ENCODE results near the gene LTO1.
"Not testable (repeated sequence)": the region's sequence is repeated elsewhere in the genome, so short reads cannot be mapped to it uniquely, and the experiment has no call there.

The LTO1 gene

GRCh38 chr11:69700278-69701140 is 25.4 kb upstream of the LTO1 start:
- no peak for DNase-seq

- DNase-seq: no peak
Observed at GRCh38 chr11:69699213-69699612, 24.1 kb upstream of the LTO1 start.

GRCh38 chr11:69698362-69698761 is 23.2 kb upstream of the LTO1 start:
- DNase-seq: no peak

- no peak for DNase-seq
Observed at GRCh38 chr11:69697861-69698260, 22.7 kb upstream of the LTO1 start.

GRCh38 chr11:69697469-69697843 is 22.3 kb upstream of the LTO1 start:
- DNase-seq: no peak

- DNase-seq: no peak
Observed at GRCh38 chr11:69696749-69697468, 21.8 kb upstream of the LTO1 start.

GRCh38 chr11:69695995-69696394 is 20.8 kb upstream of the LTO1 start:
- DNase-seq: not testable (repeated sequence)

GRCh38 chr11:69695581-69695980 is 20.4 kb upstream of the LTO1 start:
- no peak for DNase-seq

GRCh38 chr11:69694781-69695180 is 19.6 kb upstream of the LTO1 start:
- no peak for DNase-seq

GRCh38 chr11:69692422-69692821 is 17.3 kb upstream of the LTO1 start:
- DNase-seq: no peak

- no peak for DNase-seq
Observed at GRCh38 chr11:69691463-69691862, 16.3 kb upstream of the LTO1 start.

GRCh38 chr11:69689484-69690319 is 14.5 kb upstream of the LTO1 start:
- no peak for DNase-seq

GRCh38 chr11:69687969-69688771 is 13.0 kb upstream of the LTO1 start:
- DNase-seq: not testable (repeated sequence)

- DNase-seq: no peak
Observed at GRCh38 chr11:69686856-69687255, 11.7 kb upstream of the LTO1 start.

- no peak for DNase-seq
Observed at GRCh38 chr11:69686452-69686851, 11.3 kb upstream of the LTO1 start.

GRCh38 chr11:69685348-69685747 is 10.2 kb upstream of the LTO1 start:
- DNase-seq: no peak

- no peak for DNase-seq
Observed at GRCh38 chr11:69684651-69685050, 9.5 kb upstream of the LTO1 start.

- DNase-seq: no peak
Observed at GRCh38 chr11:69683764-69684333, 8.7 kb upstream of the LTO1 start.

GRCh38 chr11:69682681-69683326 is 7.7 kb upstream of the LTO1 start:
- no peak for DNase-seq

- no peak for DNase-seq
Observed at GRCh38 chr11:69682221-69682620, 7.1 kb upstream of the LTO1 start.

GRCh38 chr11:69680688-69681087 is 5.5 kb upstream of the LTO1 start:
- DNase-seq: no peak

- no peak for DNase-seq
Observed at GRCh38 chr11:69677749-69678148, 2.6 kb upstream of the LTO1 start.
